K562 (cell line): ENCODE measurements around the gene ACOT13. TPM values are rescaled to one million over a fixed set of nuclear protein-coding genes. Genes with fewer than 3 reads are reported as not detected.

Source experiments
- ARID1B ChIP-seq: fragments of 450-650 bp; IDR thresholded peaks from 2 replicates; pipeline ENCODE4 v1.6.1; 2016; ENCODE audit warnings: antibody characterized with exemption, mild to moderate bottlenecking, inconsistent platforms
- ATF7 ChIP-seq: fragments of 450-650 bp; IDR thresholded peaks from 2 replicates; pipeline ENCODE4 v1.7.1; 2014; ENCODE audit warnings: mild to moderate bottlenecking, moderate library complexity
- BACH1 ChIP-seq: fragments of 200-800 bp; sonication (Bioruptor generic); IDR thresholded peaks from 2 replicates; pipeline ENCODE4 v1.6.1; 2016; ENCODE audit warnings: missing genetic modification characterization, missing compliant biosample characterization
- BRF2 ChIP-seq: IDR thresholded peaks from 3 replicates; pipeline ENCODE4 v1.6.1; 2011; ENCODE audit warnings: borderline replicate concordance, mild to moderate bottlenecking; ENCODE audit not compliant: insufficient read length, insufficient read depth
- EHMT2 ChIP-seq: fragments of 450-650 bp; IDR thresholded peaks from 2 replicates; pipeline ENCODE4 v1.6.1; 2018; ENCODE audit warnings: antibody characterized with exemption
- ETV6 ChIP-seq, 3 experiments: fragments of 150-350 bp in 1 of 3; sonication (generic) in 1 of 3; formaldehyde crosslinking in 1 of 3; IDR thresholded peaks; 2 replicates each; pipeline versions ENCODE4 v1.6.1 to v1.8.0; 2014 to 2022; ENCODE audit warnings: borderline replicate concordance in 2 of 3, low read depth in 2 of 3, antibody characterized with exemption in 1 of 3, low read length in 1 of 3, mild to moderate bottlenecking in 1 of 3, missing genetic modification reagents in 1 of 3
- FOSL1 ChIP-seq: fragments of 200-800 bp; sonication (Bioruptor generic); conservative IDR thresholded peaks from 2 replicates; pipeline ENCODE4 v1.6.1; 2016; ENCODE audit warnings: missing genetic modification characterization, missing compliant biosample characterization
- JUN ChIP-seq, 2 experiments: sonication (generic) in 1 of 2; formaldehyde crosslinking in 1 of 2; IDR thresholded peaks; 2 replicates each; pipeline versions ENCODE4 v1.6.1 to v1.8.0; 2012 to 2022; ENCODE audit warnings: borderline replicate concordance in 2 of 2, mild to moderate bottlenecking in 2 of 2, improper control_type of control experiment in 1 of 2, low read depth in 1 of 2, low read length in 1 of 2, missing genetic modification reagents in 1 of 2
- L3MBTL2 ChIP-seq: fragments of 450-650 bp; IDR thresholded peaks from 2 replicates; pipeline ENCODE4 v1.6.1; 2016; ENCODE audit warnings: mild to moderate bottlenecking, moderate library complexity
- MAX ChIP-seq: sonication (generic); formaldehyde crosslinking; IDR thresholded peaks from 2 replicates; pipeline ENCODE4 v1.9.0; 2022; ENCODE audit warnings: mild to moderate bottlenecking, missing genetic modification reagents
- MAZ ChIP-seq, 2 experiments: fragments of 450-650 bp in 1 of 2; sonication (generic) in 1 of 2; formaldehyde crosslinking; IDR thresholded peaks in 1 of 2; conservative IDR thresholded peaks in 1 of 2; 2 replicates each; pipeline versions ENCODE4 v1.4.0 to v1.5.0; 2020; ENCODE audit warnings: mild to moderate bottlenecking in 1 of 2, missing genetic modification reagents in 1 of 2
- MYC ChIP-seq, 2 experiments: fragments of 250-450 bp in 1 of 2; sonication (Bioruptor Pico) in 1 of 2; IDR thresholded peaks; 2 replicates each; pipeline versions ENCODE4 v1.5.1 to v1.6.1; 2012 to 2021; ENCODE audit warnings: low read depth in 2 of 2, borderline replicate concordance in 1 of 2, improper control_type of control experiment in 1 of 2, low read length in 1 of 2, mild to moderate bottlenecking in 1 of 2, moderate library complexity in 1 of 2
- NR2C2 ChIP-seq, 2 experiments: fragments of 200-800 bp in 1 of 2; sonication (Bioruptor generic) in 1 of 2; sonication (generic) in 1 of 2; formaldehyde crosslinking in 1 of 2; IDR thresholded peaks; 2 replicates each; pipeline versions ENCODE4 v1.6.1 to v1.8.0; 2016 to 2022; ENCODE audit warnings: mild to moderate bottlenecking in 1 of 2, missing compliant biosample characterization in 1 of 2, missing genetic modification characterization in 1 of 2, missing genetic modification reagents in 1 of 2
- SMARCC2 ChIP-seq: fragments of 450-650 bp; IDR thresholded peaks from 2 replicates; pipeline ENCODE4 v1.6.1; 2017; ENCODE audit warnings: antibody characterized with exemption, moderate library complexity, mild to moderate bottlenecking, low read depth
- ZBTB8A ChIP-seq: fragments of 450-650 bp; IDR thresholded peaks from 2 replicates; pipeline ENCODE4 v1.6.1; 2018; ENCODE audit warnings: mild to moderate bottlenecking, moderate library complexity; ENCODE audit not compliant: partially characterized antibody
- ZNF175 ChIP-seq: fragments of 200-800 bp; sonication (Bioruptor generic); IDR thresholded peaks from 2 replicates; pipeline ENCODE4 v1.6.1; 2016; ENCODE audit warnings: low read depth, mild to moderate bottlenecking, missing genetic modification characterization, missing compliant biosample characterization
- polyA plus RNA-seq, 8 experiments: library from polyadenylated mRNA; depleted of rRNA in 4 of 8; stranded (reverse) in 5 of 8; unstranded in 3 of 8; fragments of >200 nt; fragmentation: Nextera tagmentation in 2 of 8; fragmentation: Illumina TruSeq in 1 of 8; extraction: Ambion mirVana in 2 of 8; extraction: Trizol in 1 of 8; gene quantifications; 2 replicates each; pipeline versions ENCODE4 v1.2.1 to v1.2.3, GENCODE V29; 2011 to 2014; ENCODE audit warnings: inconsistent platforms in 1 of 8, missing spikeins in 1 of 8
- total RNA-seq, 7 experiments: library from RNA; depleted of rRNA in 6 of 7; stranded (reverse); fragments of >200 nt in 6 of 7; fragmentation: Illumina TruSeq in 2 of 7; extraction: Trizol in 2 of 7; gene quantifications; 2 replicates each; pipeline versions ENCODE4 v1.2.1 to v1.2.3, GENCODE V29; 2011 to 2021; ENCODE audit warnings: low replicate concordance in 1 of 7
- TF ChIP-seq, protein P1 (sequence below): fragments of 250-450 bp; sonication (Bioruptor Pico); IDR thresholded peaks from 2 replicates; pipeline ENCODE4 v1.4.0; 2020; ENCODE audit warnings: mild to moderate bottlenecking
- TF ChIP-seq, protein P2 (sequence below): fragments of 150-350 bp; IDR thresholded peaks from 2 replicates; pipeline ENCODE4 v1.6.1; 2014; ENCODE audit warnings: low read depth, mild to moderate bottlenecking, low read length, borderline replicate concordance

ACOT13 gene
- total and polyA plus RNA-seq, 9 of the 15 experiments (the other 6 are each of a cell fraction or from before 2014, with no cell fraction given), result 14.1 to 129 (median 65.7) TPM

DNA sequence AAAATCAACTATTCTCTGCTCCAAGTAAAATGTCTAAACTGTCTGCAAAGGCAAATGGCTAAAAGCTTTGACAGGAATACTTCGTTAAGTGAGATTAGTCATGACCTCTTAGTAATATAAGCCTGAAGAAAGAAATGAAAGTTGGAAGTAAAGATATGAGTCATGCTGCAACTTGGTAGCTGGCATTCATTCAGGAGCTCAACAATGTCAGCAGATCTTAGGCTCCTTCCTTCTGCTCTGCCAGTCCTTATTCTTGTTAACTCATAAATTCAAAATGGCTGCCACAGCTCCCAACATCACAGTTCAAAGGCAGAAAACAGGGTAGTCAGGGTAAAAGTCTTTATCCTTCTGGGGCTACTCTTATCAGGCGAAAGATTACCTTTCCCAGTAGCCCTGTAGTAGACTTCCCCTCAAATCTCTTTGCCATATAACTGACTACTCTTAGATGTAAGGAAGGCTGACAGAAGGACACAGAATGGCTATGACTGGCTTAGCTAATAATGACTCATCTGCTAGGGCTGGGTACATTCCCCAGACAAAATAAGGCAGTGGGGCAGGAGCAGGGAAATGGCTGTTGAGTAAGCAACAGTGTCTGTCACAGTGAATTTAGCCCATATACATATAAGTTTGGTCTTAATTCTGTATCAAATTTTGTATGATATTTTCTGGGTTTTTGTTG, 76.5 kb downstream of the ACOT13 start (continued):
- 0 out of 4 replicates have a peak, but pooled peaks of 1 of the 2 experiments have one; percentile 22 for TF ChIP-seq MAZ (CRISPR knock-in tag; conservative IDR thresholded peaks at IDR 0.05 in 1 of 2, IDR thresholded peaks at IDR 0.05 in 1 of 2)
- no peak for TF ChIP-seq L3MBTL2
- TF ChIP-seq, protein P1, sequence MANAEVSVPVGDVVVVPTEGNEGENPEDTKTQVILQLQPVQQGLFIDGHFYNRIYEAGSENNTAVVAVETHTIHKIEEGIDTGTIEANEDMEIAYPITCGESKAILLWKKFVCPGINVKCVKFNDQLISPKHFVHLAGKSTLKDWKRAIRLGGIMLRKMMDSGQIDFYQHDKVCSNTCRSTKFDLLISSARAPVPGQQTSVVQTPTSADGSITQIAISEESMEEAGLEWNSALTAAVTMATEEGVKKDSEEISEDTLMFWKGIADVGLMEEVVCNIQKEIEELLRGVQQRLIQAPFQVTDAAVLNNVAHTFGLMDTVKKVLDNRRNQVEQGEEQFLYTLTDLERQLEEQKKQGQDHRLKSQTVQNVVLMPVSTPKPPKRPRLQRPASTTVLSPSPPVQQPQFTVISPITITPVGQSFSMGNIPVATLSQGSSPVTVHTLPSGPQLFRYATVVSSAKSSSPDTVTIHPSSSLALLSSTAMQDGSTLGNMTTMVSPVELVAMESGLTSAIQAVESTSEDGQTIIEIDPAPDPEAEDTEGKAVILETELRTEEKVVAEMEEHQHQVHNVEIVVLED, result no peak
- TF ChIP-seq MYC (IDR thresholded peaks at IDR 0.05; ENCODE audit: low read depth, low read length), result no peak
- TF ChIP-seq MYC (CRISPR knock-in tag; IDR thresholded peaks at IDR 0.05; ENCODE audit: borderline replicate concordance, low read depth), result 0 out of 2 replicates have a peak, but pooled peaks have one; percentile 17
- TF ChIP-seq BRF2, result no peak
- TF ChIP-seq JUN (IDR thresholded peaks at IDR 0.05; ENCODE audit: borderline replicate concordance, low read depth, low read length), result peak; percentile 27
- no peak for TF ChIP-seq JUN (CRISPR knock-in tag; IDR thresholded peaks at IDR 0.05; ENCODE audit: borderline replicate concordance)
- TF ChIP-seq BACH1 (tag), result peak; percentile 76; the same call in 1 of the 2 replicates
- TF ChIP-seq FOSL1, result peak; percentile 97
- no peak for TF ChIP-seq MAX
- no peak for TF ChIP-seq ETV6 (IDR thresholded peaks at IDR 0.05; ENCODE audit: borderline replicate concordance in 1 of 2, low read depth in 2 of 2, low read length in 1 of 2)
- TF ChIP-seq ETV6 (CRISPR knock-in tag; IDR thresholded peaks at IDR 0.05; ENCODE audit: borderline replicate concordance), result no peak
- TF ChIP-seq ZBTB8A, result no peak
- peak; percentile 82 for TF ChIP-seq EHMT2
- 0 out of 2 replicates have a peak, but pooled peaks have one; percentile 83 for TF ChIP-seq ZNF175 (CRISPR knock-in tag)
- TF ChIP-seq SMARCC2, result no peak
- 0 out of 2 replicates have a peak, but pooled peaks have one; percentile 22 for TF ChIP-seq ARID1B
- no peak for TF ChIP-seq NR2C2 (CRISPR knock-in tag; IDR thresholded peaks at IDR 0.05)
- peak; percentile 63 for TF ChIP-seq NR2C2 (tag; IDR thresholded peaks at IDR 0.05)
- TF ChIP-seq, protein P2, sequence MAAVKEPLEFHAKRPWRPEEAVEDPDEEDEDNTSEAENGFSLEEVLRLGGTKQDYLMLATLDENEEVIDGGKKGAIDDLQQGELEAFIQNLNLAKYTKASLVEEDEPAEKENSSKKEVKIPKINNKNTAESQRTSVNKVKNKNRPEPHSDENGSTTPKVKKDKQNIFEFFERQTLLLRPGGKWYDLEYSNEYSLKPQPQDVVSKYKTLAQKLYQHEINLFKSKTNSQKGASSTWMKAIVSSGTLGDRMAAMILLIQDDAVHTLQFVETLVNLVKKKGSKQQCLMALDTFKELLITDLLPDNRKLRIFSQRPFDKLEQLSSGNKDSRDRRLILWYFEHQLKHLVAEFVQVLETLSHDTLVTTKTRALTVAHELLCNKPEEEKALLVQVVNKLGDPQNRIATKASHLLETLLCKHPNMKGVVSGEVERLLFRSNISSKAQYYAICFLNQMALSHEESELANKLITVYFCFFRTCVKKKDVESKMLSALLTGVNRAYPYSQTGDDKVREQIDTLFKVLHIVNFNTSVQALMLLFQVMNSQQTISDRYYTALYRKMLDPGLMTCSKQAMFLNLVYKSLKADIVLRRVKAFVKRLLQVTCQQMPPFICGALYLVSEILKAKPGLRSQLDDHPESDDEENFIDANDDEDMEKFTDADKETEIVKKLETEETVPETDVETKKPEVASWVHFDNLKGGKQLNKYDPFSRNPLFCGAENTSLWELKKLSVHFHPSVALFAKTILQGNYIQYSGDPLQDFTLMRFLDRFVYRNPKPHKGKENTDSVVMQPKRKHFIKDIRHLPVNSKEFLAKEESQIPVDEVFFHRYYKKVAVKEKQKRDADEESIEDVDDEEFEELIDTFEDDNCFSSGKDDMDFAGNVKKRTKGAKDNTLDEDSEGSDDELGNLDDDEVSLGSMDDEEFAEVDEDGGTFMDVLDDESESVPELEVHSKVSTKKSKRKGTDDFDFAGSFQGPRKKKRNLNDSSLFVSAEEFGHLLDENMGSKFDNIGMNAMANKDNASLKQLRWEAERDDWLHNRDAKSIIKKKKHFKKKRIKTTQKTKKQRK, result no peak
- TF ChIP-seq ATF7, result 0 out of 2 replicates have a peak, but pooled peaks have one; percentile 21
